Measurements from ENCODE around the gene FAM83F. TPM values are rescaled to one million over a fixed set of nuclear protein-coding genes. Genes with fewer than 3 reads are reported as not detected.

Gene FAM83F
- total and polyA plus RNA-seq, 2 donors (not counting 1 experiment from before 2014, with no cell fraction given): 0.10 TPM; not detected in 1

DNA sequence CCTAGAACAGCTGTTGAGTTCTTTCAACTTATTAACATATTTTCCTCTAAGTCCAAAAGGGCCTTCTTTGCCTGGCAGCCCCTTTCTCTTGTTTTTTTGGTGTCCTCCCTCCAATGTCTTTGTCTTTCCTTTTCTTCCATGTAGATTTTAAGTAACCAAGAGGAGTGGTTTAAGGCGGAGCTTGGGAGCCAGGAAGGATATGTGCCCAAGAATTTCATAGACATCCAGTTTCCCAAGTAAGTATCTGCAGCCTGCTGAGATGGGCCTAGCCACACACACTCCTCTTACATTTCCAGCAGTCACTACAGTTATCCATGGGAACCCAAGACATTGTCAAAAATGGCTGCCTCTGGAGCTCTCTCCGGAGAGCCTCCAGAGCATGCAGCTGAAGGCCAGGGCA lies 39.1 kb upstream of the FAM83F start:
- TF ChIP-seq, protein P1, sequence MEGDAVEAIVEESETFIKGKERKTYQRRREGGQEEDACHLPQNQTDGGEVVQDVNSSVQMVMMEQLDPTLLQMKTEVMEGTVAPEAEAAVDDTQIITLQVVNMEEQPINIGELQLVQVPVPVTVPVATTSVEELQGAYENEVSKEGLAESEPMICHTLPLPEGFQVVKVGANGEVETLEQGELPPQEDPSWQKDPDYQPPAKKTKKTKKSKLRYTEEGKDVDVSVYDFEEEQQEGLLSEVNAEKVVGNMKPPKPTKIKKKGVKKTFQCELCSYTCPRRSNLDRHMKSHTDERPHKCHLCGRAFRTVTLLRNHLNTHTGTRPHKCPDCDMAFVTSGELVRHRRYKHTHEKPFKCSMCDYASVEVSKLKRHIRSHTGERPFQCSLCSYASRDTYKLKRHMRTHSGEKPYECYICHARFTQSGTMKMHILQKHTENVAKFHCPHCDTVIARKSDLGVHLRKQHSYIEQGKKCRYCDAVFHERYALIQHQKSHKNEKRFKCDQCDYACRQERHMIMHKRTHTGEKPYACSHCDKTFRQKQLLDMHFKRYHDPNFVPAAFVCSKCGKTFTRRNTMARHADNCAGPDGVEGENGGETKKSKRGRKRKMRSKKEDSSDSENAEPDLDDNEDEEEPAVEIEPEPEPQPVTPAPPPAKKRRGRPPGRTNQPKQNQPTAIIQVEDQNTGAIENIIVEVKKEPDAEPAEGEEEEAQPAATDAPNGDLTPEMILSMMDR (IDR thresholded peaks at IDR 0.05): no peak
- TF ChIP-seq EZH2 (IDR thresholded peaks at IDR 0.05; ENCODE audit: borderline replicate concordance, insufficient read depth, low read depth, low read length, poor library complexity, severe bottlenecking): no peak
- Histone ChIP-seq H3K27ac (ENCODE audit: low read length in 2 of 2) (no peak overlapping the region), H2AFZ (ENCODE audit: insufficient read depth, low read depth, low read length, poor library complexity, severe bottlenecking) (no peak overlapping the region), H3K79me2 (ENCODE audit: control insufficient read depth, insufficient read depth, low read length) (peaks cover 13% of the 10 kb centered on the region), H3K36me3 (replicated peaks in 1 of 2; ENCODE audit: control extremely low read depth in 1 of 2, control insufficient read depth in 1 of 2, extremely low read depth in 1 of 2, insufficient read depth in 2 of 2, low read length in 1 of 2) (peaks cover 0 to 26% of the 10 kb centered on the region in 2 experiments), H3K4me2 (replicated peaks; ENCODE audit: low read depth, low read length, poor library complexity, severe bottlenecking) (no peak overlapping the region), H3K4me1 (ENCODE audit: control insufficient read depth in 2 of 2, insufficient read depth in 2 of 2, low read length in 2 of 2) (peaks cover 24 to 39% of the 10 kb centered on the region in 2 donors), H4K20me1 (ENCODE audit: control insufficient read depth, insufficient read depth, low read length, poor library complexity, severe bottlenecking) (no peaks in the 10 kb centered on the region), H3K9me3 (ENCODE audit: control extremely low read depth in 1 of 3, control insufficient read depth in 2 of 3, insufficient read depth in 1 of 3, low read length in 2 of 3) (no peaks in the 10 kb centered on the region), H3K27me3 (replicated peaks in 1 of 4; ENCODE audit: control extremely low read depth in 1 of 4, control insufficient read depth in 3 of 4, insufficient read depth in 4 of 4, low read length in 3 of 4) (no peaks in the 10 kb centered on the region), H3K9ac (ENCODE audit: low read length) (no peak overlapping the region), H3K4me3 (ENCODE audit: control extremely low read depth in 1 of 5, extremely low read depth in 1 of 5, insufficient read depth in 1 of 5, low read depth in 2 of 5, low read length in 4 of 5) (no peak overlapping the region)
- ChIA-PET CTCF (interaction anchor here (0.7 to 1.7 kb wide), 2 partner anchors 13 to 32 kb away, joined by 4 read pairs; no protein-coding TSS in a partner anchor), POLR2A (interaction anchor here (0.7 kb wide), 1 partner anchor 19 kb away, joined by 4 read pairs; no protein-coding TSS in a partner anchor)
- ATAC-seq (ENCODE audit: low read depth) (no peak), DNase-seq (no peak)
- Mint-ChIP-seq H3K9me3 (ENCODE audit: insufficient read depth) (no peaks in the 10 kb centered on the region), H3K4me3 (no peak overlapping the region), H3K27ac (no peak overlapping the region), H3K27me3 (peaks cover 19% of the 10 kb centered on the region), H3K4me1 (peaks cover 53% of the 10 kb centered on the region)
- intact Hi-C loops (cut with micrococcal nuclease): no loop called here
- 100% methylated on average over 1 of the region's 2 CpGs for WGBS (ENCODE audit: insufficient coverage)

DNA sequence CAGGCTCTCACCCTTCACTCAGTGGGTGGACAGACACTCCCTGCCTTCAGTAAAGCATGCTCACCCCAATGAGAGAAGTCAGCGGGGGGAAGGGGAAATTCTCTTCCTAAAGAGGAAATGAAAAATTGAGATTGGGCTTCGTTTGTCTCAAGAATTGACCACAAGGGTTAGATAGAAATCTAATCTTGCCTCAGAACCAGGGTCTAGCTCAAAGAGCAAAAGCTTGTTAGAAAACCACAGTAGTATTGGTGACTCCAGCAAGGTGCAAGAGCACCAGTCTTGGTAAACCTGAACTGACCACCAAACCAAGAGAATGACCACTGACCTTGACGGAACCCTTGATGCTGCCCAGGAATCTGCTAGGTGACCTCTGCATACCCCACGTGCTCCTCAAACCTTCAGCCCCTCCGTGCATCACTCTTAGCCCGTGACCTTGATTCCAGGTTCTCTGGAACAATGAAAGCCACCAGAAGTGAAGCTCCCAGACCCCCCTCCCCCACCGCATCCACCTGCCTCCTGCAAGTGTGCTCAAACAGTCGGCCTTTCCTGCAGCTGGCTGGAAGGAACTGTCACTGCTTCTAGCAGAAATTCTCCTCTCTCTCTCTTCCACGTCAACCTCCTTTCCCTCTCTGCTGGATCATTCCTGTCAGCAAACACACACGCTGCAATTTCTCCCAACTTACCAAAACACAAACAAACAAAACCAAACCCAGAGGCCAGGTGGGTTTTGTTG lies 37.7 kb upstream of the FAM83F start:
- peak; percentile 25 for DNase-seq
- Mint-ChIP-seq H3K4me3 (peak overlapping the region; percentile 42), H3K9me3 (ENCODE audit: insufficient read depth) (no peaks in the 10 kb centered on the region), H3K27me3 (peaks cover 23% of the 10 kb centered on the region), H3K4me1 (peaks cover 49% of the 10 kb centered on the region), H3K27ac (peak overlapping the region; percentile 66)
- TF ChIP-seq EZH2 (IDR thresholded peaks at IDR 0.05; ENCODE audit: borderline replicate concordance, insufficient read depth, low read depth, low read length, poor library complexity, severe bottlenecking): no peak
- TF ChIP-seq, protein P1 (IDR thresholded peaks at IDR 0.05): no peak
- intact Hi-C loops (cut with micrococcal nuclease): no loop called here
- Histone ChIP-seq H3K27ac (ENCODE audit: low read length in 2 of 2) (no peak overlapping the region), H3K79me2 (ENCODE audit: control insufficient read depth, insufficient read depth, low read length) (peaks cover 13% of the 10 kb centered on the region), H4K20me1 (ENCODE audit: control insufficient read depth, insufficient read depth, low read length, poor library complexity, severe bottlenecking) (no peaks in the 10 kb centered on the region), H3K4me3 (ENCODE audit: control extremely low read depth in 1 of 5, extremely low read depth in 1 of 5, insufficient read depth in 1 of 5, low read depth in 2 of 5, low read length in 4 of 5) (no peak overlapping the region), H2AFZ (ENCODE audit: insufficient read depth, low read depth, low read length, poor library complexity, severe bottlenecking) (no peak overlapping the region), H3K36me3 (replicated peaks in 1 of 2; ENCODE audit: control extremely low read depth in 1 of 2, control insufficient read depth in 1 of 2, extremely low read depth in 1 of 2, insufficient read depth in 2 of 2, low read length in 1 of 2) (peaks cover 0 to 33% of the 10 kb centered on the region in 2 experiments), H3K9ac (ENCODE audit: low read length) (peak overlapping the region; percentile 13), H3K4me2 (replicated peaks; ENCODE audit: low read depth, low read length, poor library complexity, severe bottlenecking) (peak overlapping the region; percentile 34), H3K9me3 (ENCODE audit: control extremely low read depth in 1 of 3, control insufficient read depth in 2 of 3, insufficient read depth in 1 of 3, low read length in 2 of 3) (no peaks in the 10 kb centered on the region), H3K4me1 (ENCODE audit: control insufficient read depth in 2 of 2, insufficient read depth in 2 of 2, low read length in 2 of 2) (peaks cover 11 to 24% of the 10 kb centered on the region in 2 donors), H3K27me3 (replicated peaks in 1 of 4; ENCODE audit: control extremely low read depth in 1 of 4, control insufficient read depth in 3 of 4, insufficient read depth in 4 of 4, low read length in 3 of 4) (no peaks in the 10 kb centered on the region)
- WGBS (ENCODE audit: insufficient coverage): 15% methylated on average over 7 of the region's 10 CpGs
- POLR2A ChIA-PET: interaction anchor here (0.6 to 0.7 kb wide), 3 partner anchors 16 to 983 kb away, joined by 3 to 6 read pairs (median 4); no protein-coding TSS in a partner anchor
- ATAC-seq (ENCODE audit: low read depth): no peak
- CTCF ChIA-PET: interaction anchor here (0.6 to 1.9 kb wide), 4 partner anchors 11 to 67 kb away, joined by 3 to 5 read pairs (median 3); no protein-coding TSS in a partner anchor
